Sigmoid colon (tissue), 7 donors: ENCODE results near the gene POU2F2. TPM values are rescaled to one million over a fixed set of nuclear protein-coding genes. Genes with fewer than 3 reads are reported as not detected.
A peak's percentile ranks its signal among the peaks of the same experiment; 100 is the strongest.

ENCODE experiments used
- DNase-seq: peaks from one replicate; pipeline ENCODE4 v3.0.0-alpha.2; 2019
- H3K27ac ChIP-seq, 4 donors: fragments of 200-600 bp; sonication (generic); one replicate each; pipeline ENCODE4 v1.5.1; 2016 to 2019; ENCODE audit warnings: mild to moderate bottlenecking in 1 of 4
- H3K27me3 ChIP-seq, 3 donors: fragments of 200-600 bp; sonication (generic); one replicate each; pipeline ENCODE4 v1.5.1; 2019; ENCODE audit warnings: mild to moderate bottlenecking in 1 of 3
- H3K36me3 ChIP-seq, 4 donors: fragments of 200-600 bp; sonication (generic); one replicate each; pipeline ENCODE4 v1.5.1; 2016 to 2019
- H3K4me1 ChIP-seq, 4 donors: fragments of 200-600 bp; sonication (generic); one replicate each; pipeline ENCODE4 v1.5.1; 2017 to 2019
- H3K4me3 ChIP-seq, 4 donors: fragments of 200-600 bp; sonication (generic); one replicate each; pipeline ENCODE4 v1.5.1; 2017 to 2019; ENCODE audit warnings: mild to moderate bottlenecking in 2 of 4, moderate library complexity in 1 of 4
- H3K9me3 ChIP-seq, 4 donors: fragments of 200-600 bp in 3 of 4; sonication (generic) in 3 of 4; one replicate each; pipeline versions ENCODE4 v1.5.1 to v1.6.1; 2013 to 2019
- EP300 ChIP-seq, 4 donors: sonication (generic); formaldehyde crosslinking; IDR thresholded peaks; one replicate each; pipeline ENCODE4 v1.6.1; 2017; ENCODE audit warnings: antibody characterized with exemption in 4 of 4
- POLR2A ChIP-seq, 2 donors: fragments of 450-650 bp; IDR thresholded peaks; one replicate each; pipeline ENCODE4 v1.6.1; 2016; ENCODE audit warnings: antibody characterized with exemption in 2 of 2, mild to moderate bottlenecking in 2 of 2, moderate library complexity in 2 of 2
- POLR2AphosphoS5 ChIP-seq, 4 donors: sonication (generic); formaldehyde crosslinking; IDR thresholded peaks; one replicate each; pipeline ENCODE4 v1.6.1; 2017; ENCODE audit warnings: antibody characterized with exemption in 4 of 4
- WGBS, 2 donors: extraction: QIAGEN DNeasy Blood & Tissue Kit; methylation state at CpG; one replicate each; pipeline ENCODE4 v1.1.7; 2013; 5-methylcytosine and 5-hydroxymethylcytosine counted together
- intact Hi-C: fragments of 100-400 bp; cut with DNase I; formaldehyde crosslinking; loops from one replicate; pipeline ENCODE4 v1.15.1; 2023
- polyA plus RNA-seq, 3 donors: library from polyadenylated mRNA; stranded (reverse); fragments of 200-250 nt; gene quantifications; one replicate each; pipeline ENCODE4 v1.2.3, GENCODE V29; 2013
- total RNA-seq, 4 donors: library from RNA; depleted of rRNA; stranded (reverse); fragments of >200 nt; gene quantifications; one replicate each; pipeline ENCODE4 v1.1.0, GENCODE V29; 2016
- TF ChIP-seq, protein P1 (sequence below), 4 experiments: fragments of 450-650 bp in 3 of 4; fragments of 200-600 bp in 1 of 4; IDR thresholded peaks; one replicate each; pipeline ENCODE4 v1.5.1; 2016 to 2019; ENCODE audit warnings: antibody characterized with exemption in 4 of 4, mild to moderate bottlenecking in 3 of 4, moderate library complexity in 2 of 4
- donor health status: healthy with polysubstance abuse.
- donor health status: Bipolar disorder and iron deficiency.
- donor health status: healthy.

The POU2F2 gene
- total and polyA plus RNA-seq, 7 donors: 0.60 to 19.0 (median 2.5) TPM

DNA sequence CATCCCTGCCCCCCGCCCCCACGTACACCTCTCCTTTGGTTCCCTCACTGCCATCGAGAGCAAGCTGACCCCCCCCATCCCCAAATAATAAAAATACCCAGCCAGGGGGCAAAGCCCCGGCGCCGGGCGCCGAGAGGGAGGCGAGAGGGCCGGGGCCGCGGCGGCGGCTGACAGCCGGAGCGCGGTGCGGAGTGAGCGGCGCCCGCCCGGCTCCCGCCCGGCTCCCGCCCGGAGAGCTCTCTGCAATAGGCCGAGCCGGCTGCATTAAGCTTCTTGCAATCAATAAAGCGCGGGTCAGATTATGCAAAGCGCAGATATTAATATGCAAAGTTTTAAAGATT is 44.4 kb upstream of the POU2F2 start:
- intact Hi-C loops: no loop called here
- no peak for TF ChIP-seq EP300 (IDR thresholded peaks at IDR 0.05)
- no peak for TF ChIP-seq POLR2AphosphoS5 (IDR thresholded peaks at IDR 0.05)
- TF ChIP-seq POLR2A (IDR thresholded peaks at IDR 0.05): no peak
- TF ChIP-seq, protein P1, sequence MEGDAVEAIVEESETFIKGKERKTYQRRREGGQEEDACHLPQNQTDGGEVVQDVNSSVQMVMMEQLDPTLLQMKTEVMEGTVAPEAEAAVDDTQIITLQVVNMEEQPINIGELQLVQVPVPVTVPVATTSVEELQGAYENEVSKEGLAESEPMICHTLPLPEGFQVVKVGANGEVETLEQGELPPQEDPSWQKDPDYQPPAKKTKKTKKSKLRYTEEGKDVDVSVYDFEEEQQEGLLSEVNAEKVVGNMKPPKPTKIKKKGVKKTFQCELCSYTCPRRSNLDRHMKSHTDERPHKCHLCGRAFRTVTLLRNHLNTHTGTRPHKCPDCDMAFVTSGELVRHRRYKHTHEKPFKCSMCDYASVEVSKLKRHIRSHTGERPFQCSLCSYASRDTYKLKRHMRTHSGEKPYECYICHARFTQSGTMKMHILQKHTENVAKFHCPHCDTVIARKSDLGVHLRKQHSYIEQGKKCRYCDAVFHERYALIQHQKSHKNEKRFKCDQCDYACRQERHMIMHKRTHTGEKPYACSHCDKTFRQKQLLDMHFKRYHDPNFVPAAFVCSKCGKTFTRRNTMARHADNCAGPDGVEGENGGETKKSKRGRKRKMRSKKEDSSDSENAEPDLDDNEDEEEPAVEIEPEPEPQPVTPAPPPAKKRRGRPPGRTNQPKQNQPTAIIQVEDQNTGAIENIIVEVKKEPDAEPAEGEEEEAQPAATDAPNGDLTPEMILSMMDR (IDR thresholded peaks at IDR 0.05): no peak
- Histone ChIP-seq H3K27ac (peak overlapping the region in 3 of 4 donors; percentile 42 to 53 (median 47)), H3K4me1 (peaks cover 0 to 21% (median 15%) of the 10 kb centered on the region in 4 donors), H3K36me3 (no peaks in the 10 kb centered on the region), H3K4me3 (peak overlapping the region; percentile 17 to 55 (median 50)), H3K27me3 (peaks cover 24 to 82% (median 47%) of the 10 kb centered on the region in 3 donors), H3K9me3 (no peaks in the 10 kb centered on the region)
- no peak for DNase-seq
- 1% methylated on average over 31 of the region's 31 CpGs for WGBS, 2 donors

DNA sequence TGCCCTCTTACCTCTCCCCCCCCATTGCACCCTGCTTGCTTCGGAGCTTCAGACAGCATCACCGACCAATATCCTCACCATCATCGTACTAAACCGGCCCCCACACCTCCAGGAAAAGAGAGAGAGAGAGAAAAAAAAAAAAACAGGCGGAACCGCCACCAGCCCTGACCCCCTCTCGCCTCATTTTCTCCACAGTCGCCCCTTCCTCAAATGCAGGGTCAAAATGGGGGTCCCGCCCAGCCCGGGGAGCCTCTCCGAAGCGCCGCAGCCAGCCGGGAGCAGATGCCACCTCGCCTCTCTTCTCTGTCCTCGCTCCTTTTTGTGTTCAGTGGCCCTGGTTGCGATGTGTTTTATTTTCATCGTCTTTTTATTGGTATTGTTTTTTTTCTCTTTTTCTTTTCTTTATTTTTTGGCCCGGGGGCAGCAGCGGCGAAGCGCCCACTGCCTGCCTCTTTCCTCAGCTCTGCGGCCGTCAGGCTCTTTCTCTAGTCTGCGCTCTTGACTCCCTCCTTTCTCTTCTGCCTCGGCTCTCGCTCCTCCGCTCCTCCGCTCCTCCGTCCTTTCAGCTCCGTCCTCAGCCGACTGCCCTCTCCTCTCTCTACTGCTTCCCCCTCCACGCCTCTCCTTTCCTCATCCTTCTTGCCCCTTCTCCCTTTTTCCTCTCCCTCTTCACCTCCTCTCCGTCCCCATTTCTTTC is 43.9 kb upstream of the POU2F2 start:
- Histone ChIP-seq H3K27me3 (peaks cover 22 to 78% (median 42%) of the 10 kb centered on the region in 3 donors), H3K4me1 (peaks cover 0 to 21% (median 15%) of the 10 kb centered on the region in 4 donors), H3K9me3 (no peaks in the 10 kb centered on the region), H3K27ac (peak overlapping the region in 3 of 4 donors; percentile 42 to 53 (median 47)), H3K4me3 (peak overlapping the region; percentile 17 to 55 (median 50)), H3K36me3 (no peaks in the 10 kb centered on the region)
- TF ChIP-seq, protein P1 (IDR thresholded peaks at IDR 0.05): no peak
- 2% methylated on average over 34 of the region's 34 CpGs for WGBS, 2 donors
- intact Hi-C loops: no loop called here
- no peak for DNase-seq

DNA sequence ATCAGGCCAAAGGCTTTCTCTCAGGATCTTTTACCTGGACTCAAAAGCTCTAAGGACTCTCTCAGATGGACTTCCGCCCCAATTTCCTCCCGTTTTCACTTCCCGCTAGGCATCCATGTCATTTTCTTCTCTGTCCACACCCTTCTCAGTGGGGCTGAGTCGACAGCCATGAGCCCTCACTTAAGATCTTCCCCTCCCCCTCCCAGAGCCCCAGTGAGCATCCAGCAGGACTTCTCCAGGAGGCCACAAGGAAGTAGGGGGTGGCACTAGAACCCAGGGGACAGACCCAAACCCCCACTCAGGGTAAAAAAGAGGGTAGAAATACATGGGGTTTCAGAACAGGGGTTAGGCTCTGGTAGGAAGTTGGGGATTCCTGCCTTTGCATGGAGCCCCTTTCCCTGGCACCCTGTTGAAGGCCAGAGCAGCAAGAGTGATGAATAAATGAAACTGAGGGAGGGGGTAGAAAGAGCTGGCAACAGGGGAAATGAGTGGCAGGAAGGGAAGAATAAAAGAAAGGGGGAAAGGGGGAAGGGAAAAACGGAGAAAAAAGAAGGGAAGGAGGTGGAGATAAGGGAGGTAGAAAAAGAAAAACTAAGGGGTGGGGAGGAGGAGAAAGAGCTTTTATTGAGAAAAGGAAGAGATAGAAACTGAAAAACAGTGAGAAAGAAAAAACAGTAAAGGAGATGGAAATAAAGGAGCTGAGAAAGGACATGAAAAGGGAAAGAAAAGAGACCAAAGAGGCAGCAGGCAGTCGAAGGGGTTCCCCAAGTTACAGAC is 42.9 kb upstream of the POU2F2 start:
- intact Hi-C loops: no loop called here
- Histone ChIP-seq H3K27ac (no peak overlapping the region), H3K4me3 (no peak overlapping the region), H3K27me3 (peaks cover 19 to 76% (median 33%) of the 10 kb centered on the region in 3 donors), H3K36me3 (no peaks in the 10 kb centered on the region), H3K4me1 (peaks cover 0 to 21% (median 15%) of the 10 kb centered on the region in 4 donors), H3K9me3 (no peaks in the 10 kb centered on the region)
- DNase-seq: no peak
- TF ChIP-seq, protein P1 (IDR thresholded peaks at IDR 0.05): no peak
- TF ChIP-seq POLR2AphosphoS5 (IDR thresholded peaks at IDR 0.05): no peak
- no peak for TF ChIP-seq POLR2A (IDR thresholded peaks at IDR 0.05)
- TF ChIP-seq EP300 (IDR thresholded peaks at IDR 0.05): no peak
- WGBS, 2 donors: 43 to 56% methylated on average over 6 of the region's 6 CpGs

DNA sequence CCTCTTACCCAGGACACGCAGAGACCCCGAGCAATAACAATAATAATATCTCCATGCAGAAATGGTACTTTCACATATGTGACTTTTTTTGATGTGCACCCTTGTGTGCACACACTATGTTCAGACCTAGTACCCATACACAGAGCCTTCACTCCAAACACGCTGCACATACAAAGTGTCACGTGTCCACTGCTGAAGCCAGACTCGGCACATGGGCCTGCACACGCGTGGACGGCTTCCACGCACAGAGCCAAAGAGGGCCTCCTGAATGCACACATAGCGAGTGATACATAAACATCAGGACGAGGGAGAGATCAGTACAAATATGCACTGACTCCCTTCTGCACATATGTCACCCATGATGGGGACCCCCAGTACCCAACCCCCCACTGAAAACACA is 41.9 kb upstream of the POU2F2 start:
- WGBS, 2 donors: 91 to 92% methylated on average over 11 of the region's 11 CpGs
- no peaks in the 10 kb centered on the region for H3K36me3 ChIP-seq
- H3K9me3 ChIP-seq: no peaks in the 10 kb centered on the region
- no peak for DNase-seq
- intact Hi-C loops: no loop called here
- H3K4me1 ChIP-seq: peaks cover 0 to 21% (median 15%) of the 10 kb centered on the region in 4 donors
- TF ChIP-seq EP300 (IDR thresholded peaks at IDR 0.05): no peak
- TF ChIP-seq, protein P1 (IDR thresholded peaks at IDR 0.05): no peak
- TF ChIP-seq POLR2A (IDR thresholded peaks at IDR 0.05): no peak
- TF ChIP-seq POLR2AphosphoS5 (IDR thresholded peaks at IDR 0.05): no peak
- H3K4me3 ChIP-seq: no peak overlapping the region
- no peak overlapping the region for H3K27ac ChIP-seq
- H3K27me3 ChIP-seq: peaks cover 9 to 75% (median 23%) of the 10 kb centered on the region in 3 donors
